A549 treated with Hydrocortisone at 1 μM for 4 hours (cell line): ENCODE measurements around the gene DHX34. TPM values are rescaled to one million over a fixed set of nuclear protein-coding genes. Genes with fewer than 3 reads are reported as not detected.

Source experiments
- total RNA-seq: library from RNA; stranded (reverse); fragments of 200-300 nt; extraction: Qiagen RNA extraction; gene quantifications from 5 replicates; pipeline ENCODE4 v1.2.3, GENCODE V29; 2022

The DHX34 gene, protein sequence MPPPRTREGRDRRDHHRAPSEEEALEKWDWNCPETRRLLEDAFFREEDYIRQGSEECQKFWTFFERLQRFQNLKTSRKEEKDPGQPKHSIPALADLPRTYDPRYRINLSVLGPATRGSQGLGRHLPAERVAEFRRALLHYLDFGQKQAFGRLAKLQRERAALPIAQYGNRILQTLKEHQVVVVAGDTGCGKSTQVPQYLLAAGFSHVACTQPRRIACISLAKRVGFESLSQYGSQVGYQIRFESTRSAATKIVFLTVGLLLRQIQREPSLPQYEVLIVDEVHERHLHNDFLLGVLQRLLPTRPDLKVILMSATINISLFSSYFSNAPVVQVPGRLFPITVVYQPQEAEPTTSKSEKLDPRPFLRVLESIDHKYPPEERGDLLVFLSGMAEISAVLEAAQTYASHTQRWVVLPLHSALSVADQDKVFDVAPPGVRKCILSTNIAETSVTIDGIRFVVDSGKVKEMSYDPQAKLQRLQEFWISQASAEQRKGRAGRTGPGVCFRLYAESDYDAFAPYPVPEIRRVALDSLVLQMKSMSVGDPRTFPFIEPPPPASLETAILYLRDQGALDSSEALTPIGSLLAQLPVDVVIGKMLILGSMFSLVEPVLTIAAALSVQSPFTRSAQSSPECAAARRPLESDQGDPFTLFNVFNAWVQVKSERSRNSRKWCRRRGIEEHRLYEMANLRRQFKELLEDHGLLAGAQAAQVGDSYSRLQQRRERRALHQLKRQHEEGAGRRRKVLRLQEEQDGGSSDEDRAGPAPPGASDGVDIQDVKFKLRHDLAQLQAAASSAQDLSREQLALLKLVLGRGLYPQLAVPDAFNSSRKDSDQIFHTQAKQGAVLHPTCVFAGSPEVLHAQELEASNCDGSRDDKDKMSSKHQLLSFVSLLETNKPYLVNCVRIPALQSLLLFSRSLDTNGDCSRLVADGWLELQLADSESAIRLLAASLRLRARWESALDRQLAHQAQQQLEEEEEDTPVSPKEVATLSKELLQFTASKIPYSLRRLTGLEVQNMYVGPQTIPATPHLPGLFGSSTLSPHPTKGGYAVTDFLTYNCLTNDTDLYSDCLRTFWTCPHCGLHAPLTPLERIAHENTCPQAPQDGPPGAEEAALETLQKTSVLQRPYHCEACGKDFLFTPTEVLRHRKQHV
- 31.8 to 37.2 TPM (median 35.8 TPM) in 5 replicates for total RNA-seq

DNA sequence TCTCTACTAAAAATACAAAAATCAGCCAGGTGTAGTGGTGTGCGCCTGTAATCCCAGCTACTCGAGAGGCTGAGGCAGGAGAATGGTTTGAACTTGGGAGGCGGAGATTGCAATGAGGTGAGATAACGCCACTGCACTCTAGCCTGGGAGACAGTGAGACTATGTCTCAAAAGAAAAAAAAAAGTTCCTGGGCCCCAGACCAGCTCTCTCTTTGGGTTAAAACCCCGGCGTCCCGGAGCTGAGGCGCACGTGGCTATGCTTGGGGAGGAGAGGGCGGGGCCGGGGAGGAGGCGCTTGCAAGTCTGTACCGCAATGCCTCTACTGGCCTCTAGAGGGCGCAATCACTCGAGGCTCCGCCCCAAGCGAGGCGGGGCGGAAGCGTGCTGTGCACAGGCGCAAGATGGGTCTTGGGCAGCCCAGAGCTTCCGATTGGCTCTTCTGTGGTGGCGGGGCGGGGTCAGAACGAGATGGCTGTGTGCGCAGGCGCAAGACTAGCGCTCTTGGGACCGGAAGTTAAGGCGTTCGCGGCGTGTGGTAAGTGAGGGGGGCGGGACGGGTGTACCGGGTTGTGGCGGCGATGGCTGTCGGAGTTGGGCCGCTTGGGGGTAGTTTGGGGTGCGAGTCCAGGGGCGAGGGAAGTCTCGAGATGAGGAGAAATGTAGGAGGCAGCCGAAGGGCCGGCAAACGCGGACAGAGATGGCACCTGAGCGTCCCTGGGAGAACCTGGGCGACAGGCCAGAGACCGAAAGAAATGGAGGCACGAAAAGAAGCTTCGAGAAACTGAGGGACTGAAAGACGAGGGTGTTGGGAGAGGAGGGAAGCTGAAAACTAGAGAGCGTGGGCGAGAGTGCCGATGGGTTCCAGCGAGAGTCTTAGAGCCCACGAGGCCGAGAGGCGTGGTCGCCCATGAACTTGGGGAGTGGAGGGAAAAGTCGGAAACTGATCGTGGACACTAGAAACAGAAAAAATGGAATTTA, at the start of gene DHX34:
Gene DHX34, plus strand, starts transcription at position 497 of the 977 bp plus-strand sequence. CDS start 3,716 bp downstream, outside the sequence.

DNA sequence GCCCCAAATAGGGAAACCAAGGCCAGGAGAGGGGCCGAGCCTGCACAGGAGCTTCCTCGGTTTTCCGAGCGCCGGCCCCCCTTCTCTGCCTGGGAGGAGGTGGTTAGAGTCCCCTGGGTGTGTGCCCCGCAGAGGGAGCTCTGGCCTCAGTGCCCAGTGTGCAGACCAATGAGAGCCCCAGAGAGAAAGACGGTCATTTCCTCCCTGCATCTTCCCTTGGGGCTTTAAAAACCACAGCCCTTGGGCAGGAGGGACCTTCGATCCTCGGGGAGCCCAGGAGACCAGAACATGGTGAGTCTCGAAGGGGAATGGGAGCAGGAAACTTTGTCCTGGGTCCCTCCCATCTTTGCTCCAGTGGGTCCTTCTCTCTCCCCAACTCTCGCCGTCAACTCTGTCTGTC, 39.5 kb upstream of the DHX34 start, which contains the start of gene C5AR1:
Gene C5AR1, plus strand, starts transcription at position 254 of the 400 bp plus-strand sequence. Its CDS starts 35 bp downstream, at position 289.

DNA sequence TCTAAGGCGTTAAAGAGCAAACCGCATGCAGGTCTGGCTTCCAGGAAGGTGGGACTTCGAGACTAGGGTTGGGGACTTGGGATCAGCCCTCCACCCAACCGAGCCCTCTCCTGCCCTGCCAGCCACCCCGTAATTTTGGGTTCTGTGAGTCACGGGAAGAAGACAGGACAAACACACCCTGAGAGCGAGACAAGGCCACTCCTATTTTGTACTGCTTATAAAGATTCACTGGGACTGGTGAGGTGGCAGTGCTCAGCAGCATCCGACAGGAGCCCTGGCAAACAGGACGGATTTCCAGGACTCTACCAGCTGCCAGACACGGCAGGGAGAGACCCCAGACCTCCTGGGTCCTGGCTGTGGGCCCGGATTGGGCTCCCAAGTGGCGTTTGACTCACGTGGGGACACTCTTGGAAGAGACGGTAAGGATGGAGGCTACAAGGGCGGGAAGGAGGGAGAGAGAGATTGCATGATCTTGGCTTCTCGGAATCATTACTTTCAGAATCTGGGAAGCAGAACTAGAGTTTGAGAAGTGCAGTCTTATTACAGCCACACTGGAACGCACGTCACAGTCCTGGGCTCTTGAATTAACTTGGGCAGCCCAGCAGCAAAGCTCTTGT, 17.1 kb upstream of the DHX34 start, which contains the start of gene C5AR2:
Gene C5AR2, plus strand, starts transcription at position 245 of the 617 bp plus-strand sequence. CDS start 8,625 bp downstream, outside the sequence.

DNA sequence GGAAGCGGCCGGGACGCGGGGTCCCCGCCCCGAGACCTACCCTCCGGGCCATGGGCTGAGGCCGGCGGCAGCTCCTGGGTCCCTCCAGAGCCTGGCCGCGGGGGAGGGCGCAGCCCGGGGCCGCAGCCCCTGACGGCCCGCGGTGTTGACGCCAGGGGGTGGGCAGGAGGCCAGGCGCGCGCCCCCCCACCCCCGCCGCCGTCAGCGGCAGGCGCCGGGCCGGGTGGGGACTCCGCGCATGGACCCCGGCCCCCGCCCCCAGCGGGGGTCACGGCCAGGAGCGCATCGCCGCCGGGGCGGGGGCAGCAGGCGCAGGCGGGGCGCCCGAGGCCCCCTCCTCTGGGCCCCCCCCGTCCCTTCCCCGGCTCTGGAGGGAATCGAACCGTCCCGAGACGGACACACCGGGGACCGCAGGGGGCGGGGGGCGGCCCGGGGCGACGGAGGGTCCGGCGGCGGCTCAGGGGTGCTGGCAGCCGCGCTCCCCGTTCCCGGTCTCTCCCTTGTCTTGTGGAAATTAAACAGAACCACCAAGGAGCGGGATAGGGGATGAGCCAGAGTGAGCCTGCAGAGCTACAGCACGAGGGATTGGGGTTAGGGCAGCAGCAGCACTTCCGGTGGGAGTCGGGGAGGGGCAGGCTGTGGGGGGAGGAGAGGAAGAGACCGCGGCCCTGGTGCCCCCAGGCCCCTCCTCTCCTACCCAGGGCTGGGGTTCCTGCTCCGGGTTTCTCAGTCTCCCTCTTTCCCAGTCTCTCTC, 70.1 kb downstream of the DHX34 start, which contains the start of gene MEIS3:
Gene MEIS3, minus strand, starts transcription at position 498 of the 754 bp plus-strand sequence. Its CDS starts 446 bp downstream, at position 52.

Other genes with a start within 250 kb of the DHX34 start
- gene ZC3H4, start 235.5 kb upstream of the DHX34 start, total RNA-seq: 20.1 to 27.0 TPM (median 21.0 TPM) in 5 replicates
- gene SAE1, start 218.5 kb upstream of the DHX34 start, total RNA-seq: 197 to 260 TPM (median 209 TPM) in 5 replicates
- 16.3 to 29.6 TPM (median 27.1 TPM) in 5 replicates for gene BBC3, start 118.1 kb upstream of the DHX34 start, total RNA-seq
- 21.7 to 26.3 TPM (median 23.8 TPM) in 5 replicates for gene CCDC9, start 92.8 kb upstream of the DHX34 start, total RNA-seq
- gene INAFM1, start 74.4 kb upstream of the DHX34 start, total RNA-seq: 3.6 to 11.0 TPM (median 10.2 TPM) in 5 replicates
- 1.5 to 2.8 TPM (median 2.1 TPM) in 5 replicates for gene C5AR1, start 39.5 kb upstream of the DHX34 start, total RNA-seq
- 8.7 to 15.7 TPM (median 10.6 TPM) in 5 replicates for gene C5AR2, start 17.1 kb upstream of the DHX34 start, total RNA-seq
- gene MEIS3, start 70.2 kb downstream of the DHX34 start, total RNA-seq: 32.7 to 43.0 TPM (median 37.1 TPM) in 5 replicates
- 0.16 to 0.23 TPM (median 0.22 TPM) in 5 replicates for gene SLC8A2, start 122.6 kb downstream of the DHX34 start, total RNA-seq
- 18.3 to 22.2 TPM (median 19.4 TPM) in 5 replicates for gene KPTN, start 134.9 kb downstream of the DHX34 start, total RNA-seq
- 85.8 to 107 TPM (median 96.6 TPM) in 5 replicates for gene NAPA, start 165.7 kb downstream of the DHX34 start, total RNA-seq
- gene ZNF541, start 223.8 kb downstream of the DHX34 start, total RNA-seq: not detected in 5 replicates